Putamen (tissue), 1 donor: ENCODE measurements around the gene METTL16.
A peak's percentile ranks its signal among the peaks of the same experiment; 100 is the strongest.
"Not testable (repeated sequence)": the region's sequence is repeated elsewhere in the genome, so short reads cannot be mapped to it uniquely, and the experiment has no call there.

Experiments
- DNase-seq: peaks from one replicate; pipeline ENCODE4 v3.0.0-alpha.2; 2016; ENCODE audit warnings: low spot score

Gene METTL16

GRCh38 chr17:2511462-2512369, at the start of gene METTL16:
Gene METTL16 (minus strand): TSS chr17:2511888. CDS start chr17:2502331, 9,557 bp downstream.
- peak; percentile 94 for DNase-seq

GRCh38 chr17:2560658-2561057, 49.0 kb upstream of the METTL16 start:
- DNase-seq, result no peak

- no peak for DNase-seq
Observed at GRCh38 chr17:2551928-2552327, 40.2 kb upstream of the METTL16 start.

- no peak for DNase-seq
Observed at GRCh38 chr17:2551493-2551892, 39.8 kb upstream of the METTL16 start.

- no peak for DNase-seq
Observed at GRCh38 chr17:2549392-2550211, 37.9 kb upstream of the METTL16 start.

GRCh38 chr17:2548026-2548425, 36.3 kb upstream of the METTL16 start:
- DNase-seq, result not testable (repeated sequence)

GRCh38 chr17:2547176-2547575, 35.5 kb upstream of the METTL16 start:
- no peak for DNase-seq

GRCh38 chr17:2545393-2545792, 33.7 kb upstream of the METTL16 start:
- DNase-seq, result no peak

GRCh38 chr17:2542456-2542855, 30.8 kb upstream of the METTL16 start:
- peak; percentile 51 for DNase-seq

- no peak for DNase-seq
Observed at GRCh38 chr17:2542056-2542455, 30.4 kb upstream of the METTL16 start.

- not testable (repeated sequence) for DNase-seq
Observed at GRCh38 chr17:2537579-2537978, 25.9 kb upstream of the METTL16 start.

- no peak for DNase-seq
Observed at GRCh38 chr17:2532146-2532720, 20.5 kb upstream of the METTL16 start.

- DNase-seq, result not testable (repeated sequence)
Observed at GRCh38 chr17:2531243-2531954, 19.7 kb upstream of the METTL16 start.

GRCh38 chr17:2521775-2522410, 10.2 kb upstream of the METTL16 start:
- not testable (repeated sequence) for DNase-seq

GRCh38 chr17:2521257-2521656, 9.6 kb upstream of the METTL16 start:
- no peak for DNase-seq

- DNase-seq, result no peak
Observed at GRCh38 chr17:2517539-2517938, 5.9 kb upstream of the METTL16 start.

GRCh38 chr17:2511138-2511461, 588 bp downstream of the METTL16 start:
- no peak for DNase-seq

- DNase-seq, result no peak
Observed at GRCh38 chr17:2510559-2510958, 1.1 kb downstream of the METTL16 start.

- DNase-seq, result no peak
Observed at GRCh38 chr17:2508035-2508434, 3.7 kb downstream of the METTL16 start.

GRCh38 chr17:2507015-2507414, 4.7 kb downstream of the METTL16 start:
- DNase-seq, result not testable (repeated sequence)

GRCh38 chr17:2503627-2504026, 8.1 kb downstream of the METTL16 start:
- DNase-seq, result no peak
